Dedifferentiated amniotic fluid mesenchymal stem cell (primary cell): ENCODE data around the gene PPM1H.
A peak's percentile ranks its signal among the peaks of the same experiment; 100 is the strongest.
"Not testable (repeated sequence)": the region's sequence is repeated elsewhere in the genome, so short reads cannot be mapped to it uniquely, and the experiment has no call there.

Experiments
- DNase-seq: peaks from one replicate; pipeline ENCODE4 v3.0.0-alpha.2; 2016; ENCODE audit errors: extremely low spot score

The PPM1H gene

DNA sequence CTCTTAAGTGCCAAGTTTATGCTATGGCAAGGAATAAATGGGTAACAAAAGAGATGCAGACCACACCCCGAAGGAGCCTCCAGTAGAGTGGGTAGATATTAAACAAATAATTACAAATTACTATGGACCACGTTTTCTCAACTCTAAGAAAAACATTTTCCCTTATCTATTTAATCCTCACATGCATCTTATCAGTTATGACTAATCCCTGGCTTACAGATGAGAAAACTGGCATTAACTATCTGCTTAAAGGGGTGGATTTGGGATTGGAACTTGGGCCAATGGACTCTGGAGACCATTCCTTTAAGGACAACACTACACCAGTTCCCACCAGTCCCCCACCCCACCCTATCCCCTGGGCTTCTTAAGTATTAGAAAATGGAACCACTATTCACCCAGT, 26.3 kb downstream of the PPM1H start:
- no peak for DNase-seq

DNA sequence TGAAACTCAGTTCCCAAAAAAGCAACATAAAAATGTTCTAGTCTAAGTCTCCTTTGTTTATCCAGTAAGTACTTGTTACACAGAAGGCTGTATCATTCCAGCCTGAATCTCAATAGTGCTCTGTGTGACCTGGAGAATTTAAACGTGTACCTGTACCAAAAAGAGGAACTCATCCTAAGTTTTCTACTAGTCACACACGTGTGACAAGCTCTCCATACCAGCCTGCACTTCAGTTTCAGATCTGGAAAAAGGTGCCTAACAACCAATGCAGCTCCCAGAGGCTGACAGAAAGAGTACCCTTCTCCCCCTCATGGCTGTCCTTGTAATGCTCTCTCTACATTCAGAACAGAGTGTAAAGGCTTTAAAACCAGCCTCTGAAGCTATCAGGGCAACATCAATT, 27.4 kb downstream of the PPM1H start:
- no peak for DNase-seq

DNA sequence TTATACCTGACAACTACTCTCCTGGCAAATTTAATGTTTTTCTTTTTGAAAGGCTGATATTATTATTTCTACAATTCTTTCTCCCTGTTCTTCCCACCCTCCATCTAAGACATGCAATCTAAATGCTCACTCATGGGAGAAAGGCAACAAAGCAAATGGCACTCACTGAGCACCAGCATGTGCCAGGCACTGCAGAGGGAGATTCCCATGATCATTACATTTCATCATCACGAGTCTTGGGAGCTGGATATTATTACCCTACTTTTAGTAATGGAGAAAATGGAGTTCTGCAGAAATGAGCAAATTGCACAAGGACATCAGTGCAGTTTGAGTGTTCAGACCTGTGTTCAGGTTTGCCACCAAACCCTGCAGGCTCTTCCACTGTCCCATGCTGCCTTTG, 27.9 kb downstream of the PPM1H start:
- DNase-seq = no peak

DNA sequence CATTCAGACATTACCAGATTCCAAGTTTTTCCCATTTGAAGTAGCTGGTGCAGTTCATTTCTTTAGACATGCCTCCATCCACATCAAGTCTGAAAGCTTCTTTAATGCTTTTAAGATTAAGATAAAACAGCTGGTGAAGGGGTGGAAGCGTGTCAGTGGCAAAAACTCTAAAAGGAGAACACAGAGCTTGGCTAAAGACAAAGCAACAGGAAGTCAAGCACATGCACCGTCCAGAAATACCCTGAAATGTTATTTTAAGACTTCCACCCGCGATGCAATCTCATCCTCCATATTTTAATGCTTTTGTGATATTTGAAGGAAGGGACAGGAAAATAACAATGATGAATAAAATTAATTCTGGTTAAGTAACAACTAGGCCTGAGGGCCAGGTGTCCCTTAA, 31.8 kb downstream of the PPM1H start:
- DNase-seq = no peak

DNA sequence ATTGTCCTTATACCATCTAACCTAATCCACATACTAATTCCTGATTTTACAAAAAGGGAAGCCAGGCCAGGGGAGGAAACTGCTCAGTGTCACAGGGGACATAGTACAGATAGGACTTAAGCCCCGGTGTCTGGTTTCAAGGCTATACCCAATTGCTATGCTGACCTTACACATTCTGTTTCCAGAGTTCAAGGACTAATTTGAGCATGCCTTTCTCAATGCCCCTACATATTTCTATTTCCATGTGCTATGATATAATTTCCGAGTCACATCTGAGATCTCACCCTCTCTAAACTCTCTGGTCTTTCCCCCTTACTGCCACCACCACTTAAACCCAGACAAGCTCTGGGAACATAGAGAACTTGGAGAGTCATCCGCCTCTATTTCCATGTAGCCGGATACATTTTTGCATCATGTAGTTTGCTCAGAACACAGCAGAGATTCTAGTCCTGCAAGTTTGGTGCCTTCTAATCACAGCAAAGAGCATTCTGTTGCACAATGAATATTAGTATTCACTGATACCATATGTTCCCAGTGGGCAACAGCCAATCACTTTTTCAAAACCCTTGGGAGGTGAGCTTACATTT, 34.2 kb downstream of the PPM1H start:
- peak; percentile 61 for DNase-seq

DNA sequence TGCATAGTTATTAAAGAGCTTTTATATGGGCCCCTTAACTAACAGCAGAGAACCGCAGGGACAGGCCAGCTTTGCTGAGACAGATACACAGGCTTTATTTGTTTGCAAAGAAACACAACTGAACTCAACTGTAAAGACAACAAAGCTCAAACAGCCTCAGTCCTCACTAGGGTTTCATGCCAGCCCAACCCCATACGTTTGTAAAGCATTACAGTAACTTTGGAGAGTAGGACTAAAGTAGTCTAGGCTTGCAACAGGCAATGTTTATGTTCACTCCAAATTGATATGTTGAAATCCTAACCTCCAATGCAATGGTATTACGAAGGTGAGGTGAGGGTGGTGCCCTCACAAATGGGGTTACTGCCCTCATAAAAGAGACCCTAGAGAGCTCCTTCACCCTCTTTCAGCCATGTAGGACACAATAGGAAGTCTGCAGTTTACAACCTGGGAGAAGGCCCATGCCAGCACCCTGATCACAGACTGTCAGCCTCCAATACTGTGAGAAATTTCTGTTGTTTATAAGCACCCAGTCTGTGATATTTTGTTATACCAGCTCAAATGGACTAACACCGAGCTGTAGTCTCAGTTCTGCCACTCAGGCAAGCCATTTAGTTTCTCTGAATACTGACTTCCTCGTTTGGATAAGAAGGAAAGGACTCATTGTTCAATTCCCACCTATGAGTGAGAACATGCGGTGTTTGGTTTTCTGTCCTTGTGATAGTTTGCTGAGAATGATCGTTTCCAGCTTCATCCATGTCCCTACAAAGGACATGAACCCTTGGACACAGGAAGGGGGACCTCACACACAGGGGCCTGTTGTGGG, 35.2 kb downstream of the PPM1H start:
- no peak for DNase-seq

DNA sequence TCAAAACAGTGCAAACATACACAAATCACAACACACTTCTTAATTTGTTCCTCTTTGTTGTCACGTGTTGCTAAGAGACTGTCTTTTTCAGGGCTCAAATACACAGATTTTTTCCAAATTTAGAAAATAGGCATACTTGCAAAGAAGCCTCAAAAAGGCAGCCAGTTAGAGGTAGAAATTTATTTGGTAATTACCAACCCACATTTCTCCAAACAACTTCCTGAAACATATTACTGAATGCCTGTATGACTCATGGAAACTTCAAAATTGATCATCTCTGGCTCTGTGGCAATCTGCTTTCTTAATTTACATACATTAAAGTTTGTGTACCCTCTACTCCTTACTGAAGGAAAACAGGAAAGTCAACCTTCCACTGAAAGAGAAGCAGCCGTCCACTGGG, 36.4 kb downstream of the PPM1H start:
- peak; percentile 45 for DNase-seq

DNA sequence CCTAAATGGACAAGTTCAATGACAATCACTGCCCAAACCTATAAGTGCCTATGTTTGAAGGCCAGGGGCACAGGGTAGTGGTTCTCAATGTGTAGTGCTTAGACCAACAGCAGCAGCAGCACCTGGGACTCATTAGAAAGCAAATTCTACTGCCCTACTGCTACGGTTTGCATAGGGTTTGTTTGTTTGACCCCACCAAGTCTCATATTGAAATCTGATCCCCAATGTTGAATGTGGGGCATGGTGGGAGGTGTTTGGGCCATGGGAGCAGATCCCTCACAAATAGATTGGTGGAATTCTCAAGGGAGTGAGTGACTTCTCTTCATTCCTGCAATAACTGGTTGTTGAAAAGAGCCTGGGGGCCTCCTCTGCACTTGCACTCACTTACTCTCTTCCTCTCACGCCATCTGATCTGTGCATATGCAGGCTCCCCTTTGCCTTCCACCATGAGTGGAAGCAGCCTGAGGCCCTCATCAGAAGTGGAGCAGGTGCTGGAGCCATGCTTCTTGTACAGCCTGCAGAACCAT, 39.5 kb downstream of the PPM1H start:
- no peak for DNase-seq

DNA sequence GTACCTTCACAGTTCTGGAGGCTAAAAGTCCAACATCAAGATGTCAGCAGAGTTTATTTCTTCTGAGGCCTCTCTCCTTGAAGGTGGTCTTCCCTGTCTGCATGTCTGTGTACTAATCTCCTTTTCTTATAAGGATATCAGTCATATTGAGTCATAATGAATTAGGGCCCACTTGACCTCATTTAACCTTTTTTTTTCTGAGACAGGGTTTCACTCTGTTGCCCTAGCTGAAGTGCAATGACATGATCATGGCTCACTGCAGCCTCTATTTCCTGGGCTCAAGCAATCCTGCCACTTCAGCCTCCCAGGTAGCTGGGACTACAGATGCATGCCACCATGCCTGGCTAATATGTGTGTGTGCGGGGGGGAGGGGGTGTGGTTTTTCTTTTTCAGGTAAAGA, 41.7 kb downstream of the PPM1H start:
- no peak for DNase-seq

DNA sequence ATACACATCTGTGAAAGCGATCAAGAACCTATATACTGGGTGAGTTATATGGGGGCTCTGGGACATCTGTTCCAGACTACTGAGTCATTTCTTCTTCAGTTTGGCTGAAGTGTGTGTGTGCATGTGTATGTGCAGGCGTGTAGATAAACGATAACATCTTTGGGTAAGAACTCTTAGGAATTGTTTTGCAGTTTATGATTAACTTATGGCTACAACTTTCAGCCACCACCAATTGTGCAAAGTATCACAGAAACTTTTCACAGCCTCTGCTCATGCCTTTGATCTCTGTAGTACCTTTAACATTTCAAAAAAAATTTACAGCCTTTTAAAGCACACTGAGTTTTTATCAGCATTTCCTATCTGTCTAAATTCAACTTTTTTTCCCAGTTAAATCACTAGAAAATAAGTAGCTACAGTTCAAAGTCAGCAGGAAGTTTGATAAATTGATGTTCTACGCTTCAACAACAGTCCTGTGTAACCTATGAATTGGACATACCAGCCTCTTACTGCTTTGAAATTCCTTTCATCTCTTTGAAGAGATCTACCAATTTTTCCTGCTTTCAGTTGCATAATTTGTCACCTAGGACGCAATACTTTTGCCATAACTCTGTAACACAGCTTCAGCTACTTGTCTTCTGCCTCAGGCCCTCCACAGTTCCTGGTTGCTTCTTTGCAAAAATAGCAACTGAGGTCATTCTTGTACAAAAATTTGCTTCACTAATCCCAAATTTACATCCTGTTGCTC, 43.0 kb downstream of the PPM1H start:
- no peak for DNase-seq

DNA sequence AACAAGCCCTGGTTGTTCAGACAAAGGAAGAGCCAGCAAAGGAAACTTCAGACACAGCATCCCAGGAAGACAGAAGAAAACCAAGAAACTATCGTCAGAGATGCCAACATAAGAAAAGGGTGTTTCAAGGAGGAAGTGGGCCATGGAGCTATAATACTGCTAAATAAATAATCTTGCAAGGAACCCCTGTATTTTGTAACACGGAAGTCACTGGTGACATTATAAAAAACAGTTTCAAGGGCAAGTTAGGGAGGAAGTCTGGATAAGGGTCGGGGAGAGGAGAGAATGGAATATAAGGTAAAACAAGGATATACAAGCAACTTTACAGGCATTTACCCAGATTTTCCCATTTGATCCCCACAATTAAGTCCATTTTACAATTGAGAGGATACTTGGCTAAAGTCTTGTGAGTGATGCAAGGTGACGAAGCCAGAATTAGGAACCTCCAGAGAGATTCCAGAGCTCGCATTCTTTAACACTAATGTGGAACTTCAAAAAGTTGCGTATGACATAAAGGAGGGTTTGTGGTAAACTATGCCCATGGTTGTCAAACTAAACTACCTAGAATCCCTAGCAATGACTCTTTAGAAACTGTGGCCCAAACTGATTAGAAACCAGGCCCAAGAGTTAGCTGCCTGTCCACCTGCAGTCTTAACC, 46.4 kb downstream of the PPM1H start:
- DNase-seq = no peak

DNA sequence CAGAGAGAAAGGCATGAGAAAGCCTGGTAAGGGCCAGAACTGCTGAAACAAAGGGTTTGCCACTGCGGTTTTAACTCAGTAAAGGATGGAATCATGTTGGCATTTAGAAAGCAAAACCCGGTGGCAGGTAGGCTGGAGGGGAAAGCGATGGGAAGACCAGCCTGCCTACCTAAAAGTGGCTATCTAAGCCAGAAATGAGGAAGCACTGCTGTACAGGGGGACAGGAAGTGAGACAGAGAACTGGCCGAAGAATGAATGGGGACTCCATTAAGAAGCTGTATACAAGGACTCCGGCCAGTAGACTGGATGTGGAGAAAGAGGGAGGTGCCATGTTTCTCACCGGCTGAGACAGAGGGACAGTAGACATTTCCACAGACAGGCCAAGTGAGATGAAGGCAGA, 48.2 kb downstream of the PPM1H start:
- no peak for DNase-seq

DNA sequence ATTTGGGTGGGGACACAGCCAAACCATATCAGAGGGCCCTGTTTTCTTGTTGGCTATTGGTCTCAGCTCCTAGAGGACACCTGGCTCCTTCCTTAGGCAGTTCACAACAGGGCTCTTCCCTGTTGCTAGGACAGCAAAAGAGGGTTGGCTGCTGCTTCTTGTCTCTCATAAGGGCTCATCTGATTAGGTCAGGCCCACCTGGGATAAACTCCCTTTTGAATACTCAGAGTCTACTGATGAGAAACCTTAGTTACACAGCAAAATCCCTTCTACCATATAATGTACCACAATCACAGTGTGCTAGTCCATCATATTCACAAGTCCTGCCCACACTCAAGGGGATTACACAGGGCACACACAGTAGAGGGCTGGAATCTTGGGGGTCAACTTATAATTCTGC, 49.7 kb downstream of the PPM1H start:
- no peak for DNase-seq

DNA sequence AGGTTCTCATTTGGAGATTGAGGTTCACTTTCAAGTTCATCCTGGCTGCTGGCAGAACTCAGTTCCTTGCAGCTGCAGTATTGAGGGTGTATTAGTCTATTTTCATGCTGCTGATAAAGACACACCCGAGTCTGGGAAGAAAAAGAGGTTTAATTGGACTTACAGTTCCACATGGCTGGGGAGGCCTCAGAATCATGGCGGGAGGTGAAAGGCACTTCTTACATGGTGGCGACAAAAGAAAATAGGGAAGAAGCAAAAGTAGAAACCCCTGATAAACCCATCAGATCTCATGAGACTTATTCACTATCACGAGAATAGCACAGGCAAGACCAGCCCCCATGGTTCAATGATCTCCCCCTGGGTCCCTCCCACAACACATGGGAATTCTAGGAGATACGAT, 50.1 kb downstream of the PPM1H start:
- not testable (repeated sequence) for DNase-seq

DNA sequence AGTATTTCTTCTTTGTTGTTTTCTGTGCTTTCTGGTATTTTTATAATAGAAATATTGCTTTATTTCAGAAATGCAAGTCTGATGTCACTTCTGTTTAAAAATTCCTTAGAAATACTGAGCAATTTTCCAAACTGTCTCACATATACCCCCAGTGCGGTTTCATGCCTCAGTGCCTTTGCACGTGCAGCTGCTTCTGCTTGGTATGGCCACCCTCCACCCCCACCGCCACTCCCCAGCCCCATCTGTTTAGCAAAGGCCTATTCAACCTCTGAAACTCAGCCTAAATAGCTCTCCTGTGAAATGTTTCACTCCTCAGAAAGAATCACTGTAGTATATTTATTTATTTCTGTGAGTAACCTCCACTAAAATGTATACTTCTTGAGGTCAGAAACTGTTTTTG, 52.3 kb downstream of the PPM1H start:
- no peak for DNase-seq

DNA sequence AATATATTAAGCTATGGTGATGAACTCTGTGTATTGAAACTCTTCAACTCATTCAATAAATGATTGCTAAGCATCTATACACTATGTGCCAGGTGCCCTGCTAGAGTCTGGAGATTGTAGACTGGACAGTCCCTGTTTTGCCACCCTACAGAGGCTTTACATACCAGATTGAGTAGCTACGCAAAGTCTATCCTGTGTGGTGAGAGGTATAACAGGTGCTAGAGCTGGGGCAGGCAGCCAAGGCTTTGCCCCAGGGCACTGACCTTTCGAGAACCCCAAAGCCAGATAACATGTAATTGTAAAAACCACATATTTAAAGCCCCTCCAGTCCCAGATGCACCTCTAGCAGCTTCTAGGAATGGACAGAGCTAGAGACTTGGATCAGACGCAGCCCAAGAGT, 52.8 kb downstream of the PPM1H start:
- no peak for DNase-seq

DNA sequence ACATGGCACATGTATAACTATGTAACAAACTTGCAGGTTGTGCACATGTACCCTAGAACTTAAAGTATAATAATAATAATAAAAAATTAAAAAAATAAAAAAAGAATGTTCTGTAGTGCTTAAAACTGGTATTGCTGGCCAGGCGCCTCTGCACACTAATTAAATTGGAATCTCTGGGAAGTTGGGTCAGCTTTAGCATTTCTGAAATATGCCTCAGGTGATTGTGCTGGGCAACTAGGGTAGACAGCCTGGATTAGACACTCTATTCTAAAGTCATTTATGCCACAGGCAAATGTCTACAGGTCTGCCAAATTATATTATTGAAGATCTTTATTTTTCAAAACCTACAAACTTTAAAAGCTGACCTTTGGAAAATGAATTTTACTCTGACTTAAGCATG, 55.3 kb downstream of the PPM1H start:
- no peak for DNase-seq

DNA sequence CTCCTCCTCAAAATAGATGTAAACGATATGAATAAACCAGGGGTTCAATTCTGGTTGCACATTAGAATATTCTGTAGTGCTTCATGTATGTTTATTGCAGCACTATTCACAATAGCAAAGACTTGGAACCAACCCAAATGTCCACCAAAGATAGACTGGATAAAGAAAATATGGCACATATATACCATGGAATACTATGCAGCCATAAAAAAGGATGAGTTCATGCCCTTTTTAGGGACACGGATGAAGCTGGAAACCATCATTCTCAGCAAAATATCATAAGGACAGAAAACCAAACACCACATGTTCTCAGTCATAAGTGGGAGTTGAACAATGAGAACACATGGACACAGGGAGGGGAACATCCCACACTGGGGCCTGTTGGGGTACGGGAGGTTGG, 55.7 kb downstream of the PPM1H start:
- not testable (repeated sequence) for DNase-seq

DNA sequence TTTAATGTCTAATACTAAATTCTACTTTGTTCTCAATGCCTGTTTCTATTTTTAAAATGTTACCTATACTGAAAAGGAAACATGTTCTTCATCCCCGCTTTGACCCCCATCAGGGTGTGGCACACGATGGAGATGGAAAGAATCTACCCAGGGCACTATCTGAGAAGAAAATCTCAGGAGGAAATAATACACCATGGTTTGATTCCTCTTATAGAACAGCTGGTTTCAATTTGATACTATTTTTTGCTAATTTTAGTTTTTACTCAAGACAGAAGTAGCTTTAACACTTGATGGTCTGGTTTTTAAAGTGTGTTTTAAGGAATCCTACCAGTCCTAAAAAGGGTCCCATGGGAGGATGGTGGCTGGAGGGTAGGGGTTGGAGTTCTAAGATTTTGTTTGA, 56.7 kb downstream of the PPM1H start:
- DNase-seq = no peak

DNA sequence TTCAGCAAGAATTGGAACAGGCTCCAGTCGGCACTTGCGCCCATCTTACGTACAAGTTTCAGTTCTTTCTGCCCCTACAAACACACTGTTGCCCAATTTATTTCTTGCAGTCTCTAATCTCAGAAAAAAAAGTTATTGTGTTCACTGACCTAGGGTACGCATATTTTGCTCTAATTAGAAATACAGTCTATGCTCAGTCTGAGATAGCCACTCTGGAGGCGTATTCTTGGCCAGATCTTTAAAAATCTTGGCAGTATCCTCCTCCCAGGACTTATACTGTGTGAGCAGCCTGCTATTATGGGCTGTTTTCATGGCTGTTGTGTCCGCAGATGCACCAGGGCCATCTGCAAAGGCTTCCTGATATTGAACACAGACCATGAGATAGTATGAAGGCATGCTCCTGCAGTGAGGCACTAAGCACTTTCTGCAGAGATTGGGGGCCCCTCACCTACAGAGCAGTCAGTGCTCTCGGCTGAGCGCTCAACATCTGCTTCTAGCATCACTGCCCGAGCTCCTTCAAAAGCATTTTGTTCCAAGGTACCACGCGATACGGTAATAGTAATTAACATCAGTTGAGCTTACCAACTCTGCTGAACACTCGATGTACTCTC, 57.9 kb downstream of the PPM1H start:
- DNase-seq = no peak

DNA sequence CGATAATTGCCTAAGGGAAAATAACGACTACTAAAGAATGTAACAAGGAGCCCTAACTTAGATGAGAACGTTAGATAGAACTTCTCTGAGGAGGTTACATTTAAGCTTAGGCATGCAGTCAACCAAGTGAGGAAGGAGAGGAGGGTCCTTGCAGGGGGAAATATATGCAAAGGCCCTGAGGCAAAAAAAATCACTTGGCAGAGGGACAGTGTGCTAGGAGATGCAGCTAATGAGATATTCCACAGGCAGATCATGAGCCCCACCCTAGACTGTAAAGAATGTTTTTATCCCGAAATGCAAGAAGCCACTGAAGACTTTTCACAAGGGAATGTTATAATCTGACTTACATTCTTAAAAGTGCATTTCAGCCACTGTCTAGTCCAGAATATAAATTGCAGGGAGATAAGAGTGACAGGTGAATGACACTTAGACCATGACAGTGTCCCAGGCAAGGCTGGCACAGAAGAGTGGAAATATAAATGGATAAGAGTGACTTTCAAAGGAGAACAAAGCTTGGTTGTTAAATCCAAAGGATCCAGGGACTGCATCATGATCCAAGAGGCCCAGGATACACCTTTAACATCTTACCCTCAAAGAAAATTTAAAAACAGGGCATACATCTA, 61.0 kb downstream of the PPM1H start:
- DNase-seq = no peak
